Measurements from ENCODE around the gene ESPL1. TPM values are rescaled to one million over a fixed set of nuclear protein-coding genes. Genes with fewer than 3 reads are reported as not detected.

Gene ESPL1
- total and polyA plus RNA-seq, 2 donors (not counting 3 experiments of a cell fraction or from before 2014, with no cell fraction given): 16.2 to 42.7 TPM

DNA sequence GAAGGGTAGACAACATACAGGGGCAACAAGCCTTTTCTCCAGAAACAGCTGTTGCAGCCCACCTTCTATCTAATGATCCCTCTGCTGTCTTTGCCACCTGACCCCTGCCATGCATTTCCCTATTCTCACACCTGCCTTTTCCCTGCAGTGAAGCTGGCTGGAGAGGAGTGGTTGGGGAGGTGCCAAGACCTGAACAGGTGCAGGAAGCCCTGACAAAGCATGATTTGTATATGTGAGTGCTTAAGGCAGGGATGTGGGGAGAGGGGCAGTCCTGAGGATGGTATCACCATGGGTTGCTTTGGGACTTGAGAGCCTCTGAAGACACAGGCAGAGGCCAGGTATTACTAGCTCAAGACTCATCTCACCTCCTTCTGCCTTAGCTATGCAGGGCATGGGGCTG lies 24.3 kb downstream of the ESPL1 start:
- H3K36me3 ChIP-seq (ENCODE audit: control insufficient read depth in 2 of 2, extremely low read depth in 1 of 2, insufficient read depth in 2 of 2, low read length in 2 of 2): peaks cover 2 to 10% of the 10 kb centered on the region in 2 experiments
- no peak for FAIRE-seq
- H3K4me3 ChIP-seq (replicated peaks in 1 of 3; ENCODE audit: insufficient read depth in 1 of 3, low read depth in 1 of 3, low read length in 3 of 3): no peak overlapping the region
- dilution Hi-C loops (cut with MboI; ENCODE audit: extremely low pct_ligation_motif_present, low sequenced_read_pairs) (no loop called here), intact Hi-C loops (cut with micrococcal nuclease) (no loop called here)
- no peak for DNase-seq (ENCODE audit: low read depth, low spot score)
- no peaks in the 10 kb centered on the region for H3K27me3 ChIP-seq (ENCODE audit: control insufficient read depth in 2 of 2, insufficient read depth in 2 of 2, low read length in 2 of 2)
- H3K9me3 ChIP-seq (replicated peaks; ENCODE audit: control insufficient read depth, insufficient read depth, low read length): no peaks in the 10 kb centered on the region
- CTCF ChIA-PET: interaction anchor here (1.0 to 12.3 kb wide), 4 partner anchors 24 to 79 kb away, joined by 3 to 366 read pairs (median 4); partner anchors contain the start of genes AAAS and ESPL1
- no peaks in the 10 kb centered on the region for H4K20me1 ChIP-seq (replicated peaks; ENCODE audit: control insufficient read depth, extremely low read depth, insufficient read depth, low read length)
- H3K9ac ChIP-seq (replicated peaks; ENCODE audit: extremely low read depth, insufficient read depth, low read length): no peak overlapping the region
- no peak overlapping the region for H2AFZ ChIP-seq (ENCODE audit: low read depth, low read length)
- H3K27ac ChIP-seq (ENCODE audit: insufficient read depth, low read depth, low read length): no peak overlapping the region
- TF ChIP-seq POLR2A (IDR thresholded peaks at IDR 0.05; ENCODE audit: low read depth, low read length): no peak
- TF ChIP-seq, protein P1, sequence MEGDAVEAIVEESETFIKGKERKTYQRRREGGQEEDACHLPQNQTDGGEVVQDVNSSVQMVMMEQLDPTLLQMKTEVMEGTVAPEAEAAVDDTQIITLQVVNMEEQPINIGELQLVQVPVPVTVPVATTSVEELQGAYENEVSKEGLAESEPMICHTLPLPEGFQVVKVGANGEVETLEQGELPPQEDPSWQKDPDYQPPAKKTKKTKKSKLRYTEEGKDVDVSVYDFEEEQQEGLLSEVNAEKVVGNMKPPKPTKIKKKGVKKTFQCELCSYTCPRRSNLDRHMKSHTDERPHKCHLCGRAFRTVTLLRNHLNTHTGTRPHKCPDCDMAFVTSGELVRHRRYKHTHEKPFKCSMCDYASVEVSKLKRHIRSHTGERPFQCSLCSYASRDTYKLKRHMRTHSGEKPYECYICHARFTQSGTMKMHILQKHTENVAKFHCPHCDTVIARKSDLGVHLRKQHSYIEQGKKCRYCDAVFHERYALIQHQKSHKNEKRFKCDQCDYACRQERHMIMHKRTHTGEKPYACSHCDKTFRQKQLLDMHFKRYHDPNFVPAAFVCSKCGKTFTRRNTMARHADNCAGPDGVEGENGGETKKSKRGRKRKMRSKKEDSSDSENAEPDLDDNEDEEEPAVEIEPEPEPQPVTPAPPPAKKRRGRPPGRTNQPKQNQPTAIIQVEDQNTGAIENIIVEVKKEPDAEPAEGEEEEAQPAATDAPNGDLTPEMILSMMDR (IDR thresholded peaks at IDR 0.05; ENCODE audit: extremely low read depth in 1 of 2, insufficient read depth in 1 of 2, low read depth in 1 of 2, low read length in 2 of 2): no peak
- no peak for TF ChIP-seq JUN (IDR thresholded peaks at IDR 0.05; ENCODE audit: borderline replicate concordance, insufficient read depth, insufficient read length, low read depth)
- TF ChIP-seq GATA2 (IDR thresholded peaks at IDR 0.05; ENCODE audit: insufficient read depth, insufficient read length, low read depth, low read length): no peak
- no peak for TF ChIP-seq POLR2AphosphoS5 (IDR thresholded peaks at IDR 0.05; ENCODE audit: insufficient read depth, low read depth, low read length)
- no peak for TF ChIP-seq MYC (IDR thresholded peaks at IDR 0.05; ENCODE audit: low read depth, low read length)
- TF ChIP-seq, protein P2, sequence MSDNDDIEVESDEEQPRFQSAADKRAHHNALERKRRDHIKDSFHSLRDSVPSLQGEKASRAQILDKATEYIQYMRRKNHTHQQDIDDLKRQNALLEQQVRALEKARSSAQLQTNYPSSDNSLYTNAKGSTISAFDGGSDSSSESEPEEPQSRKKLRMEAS (IDR thresholded peaks at IDR 0.05; ENCODE audit: insufficient read depth, insufficient read length): no peak
- TF ChIP-seq EZH2 (IDR thresholded peaks at IDR 0.05; ENCODE audit: borderline replicate concordance, low read depth, low read length, severe bottlenecking): no peak
- peaks cover 29% of the 10 kb centered on the region for H3K4me1 ChIP-seq (ENCODE audit: control insufficient read depth, extremely low read depth, insufficient read depth, low read length)
- POLR2A ChIA-PET: no interaction called here
- H3K79me2 ChIP-seq (ENCODE audit: control insufficient read depth, insufficient read depth, low read length): peaks cover 20% of the 10 kb centered on the region
- H3K9me1 ChIP-seq (replicated peaks; ENCODE audit: control insufficient read depth, extremely low read depth, insufficient read depth, low read length): no peaks in the 10 kb centered on the region
- no peak overlapping the region for H3K4me2 ChIP-seq (ENCODE audit: insufficient read depth, low read length)
- no TSS peak for BruUV-seq (replicated peaks)
